Naive thymus-derived CD4-positive, alpha-beta T cell (primary cell): ENCODE results near the gene UBE2E3. TPM values are rescaled to one million over a fixed set of nuclear protein-coding genes. Genes with fewer than 3 reads are reported as not detected.

Experiments
- ATAC-seq: fragments of 150-1000 bp; cut with Tn5 transposase; 2 replicates; pipeline ENCODE4 v1.10.0; 2021; ENCODE audit warnings: mild to moderate bottlenecking, moderate library complexity
- CTCF ChIA-PET: fragments of 350-600 bp; sonication (Branson Sonifier 250); formaldehyde crosslinking; loops from one replicate; lab custom pipeline; 2021; ENCODE audit warnings: antibody characterized with exemption; lab: Charles Lee
- POLR2A ChIA-PET: fragments of 350-600 bp; sonication (Branson Sonifier 250); formaldehyde crosslinking; loops from one replicate; lab custom pipeline; 2021; ENCODE audit warnings: antibody characterized with exemption, inconsistent platforms; lab: Charles Lee
- DNase-seq, 9 donors: peaks; one replicate each; pipeline versions ENCODE4 v3.0.0 to v3.0.0-alpha.2; 2020 to 2022; ENCODE audit warnings: mixed read lengths in 1 of 9
- H3K27ac ChIP-seq: one replicate; pipeline ENCODE4 v1.7.0; 2013; ENCODE audit warnings: mild to moderate bottlenecking, low read depth, low read length, moderate library complexity
- H3K27me3 ChIP-seq, 2 donors: one replicate each; pipeline ENCODE4 v1.7.0; 2013; ENCODE audit warnings: low read length in 2 of 2, mild to moderate bottlenecking in 2 of 2, moderate library complexity in 2 of 2; ENCODE audit not compliant: control insufficient read depth in 2 of 2, insufficient read depth in 2 of 2
- H3K36me3 ChIP-seq, 3 experiments: 1 replicate in 2 of 3; 2 replicates in 1 of 3; pipeline ENCODE4 v1.7.0; 2013; ENCODE audit warnings: low read length in 3 of 3, mild to moderate bottlenecking in 3 of 3, moderate library complexity in 1 of 3; ENCODE audit not compliant: insufficient read depth in 3 of 3, control insufficient read depth in 2 of 3
- H3K4me1 ChIP-seq, 2 donors: one replicate each; pipeline ENCODE4 v1.7.0; 2013; ENCODE audit warnings: low read length in 2 of 2, mild to moderate bottlenecking in 2 of 2, moderate library complexity in 1 of 2; ENCODE audit not compliant: control insufficient read depth in 2 of 2, insufficient read depth in 2 of 2
- H3K4me3 ChIP-seq: 2 replicates; pipeline ENCODE4 v1.7.0; 2013; ENCODE audit warnings: mild to moderate bottlenecking, low read length
- H3K9me3 ChIP-seq, 3 experiments: 1 replicate in 2 of 3; 2 replicates in 1 of 3; pipeline ENCODE4 v1.7.0; 2013; ENCODE audit warnings: low read length in 3 of 3; ENCODE audit not compliant: control insufficient read depth in 2 of 3
- H3K27ac Mint-ChIP-seq, 9 donors: one replicate each; pipeline ENCODE4 v1.8.0; 2020 to 2022; ENCODE audit warnings: mixed read lengths in 9 of 9, mild to moderate bottlenecking in 8 of 9, moderate library complexity in 5 of 9, inconsistent platforms in 2 of 9
- H3K27me3 Mint-ChIP-seq, 5 donors: one replicate each; pipeline ENCODE4 v1.8.0; 2021 to 2022; ENCODE audit warnings: mixed read lengths in 5 of 5, mild to moderate bottlenecking in 1 of 5
- H3K36me3 Mint-ChIP-seq, 5 donors: one replicate each; pipeline ENCODE4 v1.8.0; 2020 to 2022; ENCODE audit warnings: mixed read lengths in 5 of 5, mild to moderate bottlenecking in 3 of 5, inconsistent platforms in 1 of 5
- H3K4me1 Mint-ChIP-seq, 7 donors: one replicate each; pipeline ENCODE4 v1.8.0; 2020 to 2022; ENCODE audit warnings: mixed read lengths in 7 of 7, mild to moderate bottlenecking in 3 of 7, inconsistent platforms in 1 of 7
- H3K4me3 Mint-ChIP-seq, 10 donors: one replicate each; pipeline ENCODE4 v1.8.0; 2020 to 2022; ENCODE audit warnings: mild to moderate bottlenecking in 10 of 10, mixed read lengths in 10 of 10, moderate library complexity in 6 of 10, inconsistent platforms in 2 of 10
- H3K9me3 Mint-ChIP-seq, 11 donors: one replicate each; pipeline ENCODE4 v1.8.0; 2020 to 2022; ENCODE audit warnings: mixed read lengths in 11 of 11, mild to moderate bottlenecking in 4 of 11, inconsistent platforms in 1 of 11, moderate library complexity in 1 of 11
- intact Hi-C, 2 donors: fragments of 100-400 bp; cut with micrococcal nuclease; formaldehyde crosslinking; loops; one replicate each; pipeline ENCODE4 v1.15.1; 2023
- polyA plus RNA-seq, 2 donors: library from polyadenylated mRNA; unstranded; fragments of 300-500 nt; fragmentation: Illumina TruSeq; gene quantifications; one replicate each; pipeline ENCODE4 v1.2.3, GENCODE V29; 2021
- total RNA-seq, 6 experiments: library from RNA in 5 of 6; stranded (reverse) in 5 of 6; gene quantifications; 1 replicate in 5 of 6; 2 replicates in 1 of 6; pipeline ENCODE4 v1.2.3 and lab custom pipeline; 2021 to 2026

The UBE2E3 gene
- total and polyA plus RNA-seq, 7 experiments from 2014 or later: 21.7 to 62.3 (median 27.0) TPM

- H3K9me3 Mint-ChIP-seq: no peaks in the 10 kb centered on the region
- ChIA-PET POLR2A (no interaction called here), CTCF (no interaction called here)
- peaks cover 11 to 26% (median 17%) of the 10 kb centered on the region in 7 donors for H3K4me1 Mint-ChIP-seq
- intact Hi-C loops: no loop called here
- H3K27ac Mint-ChIP-seq: peak overlapping the region in 1 of 9 donors; percentile 41
- no peaks in the 10 kb centered on the region for H3K4me1 ChIP-seq
- no peak overlapping the region for H3K4me3 Mint-ChIP-seq
- H3K27ac ChIP-seq: no peak overlapping the region
- no peak overlapping the region for H3K4me3 ChIP-seq
- ATAC-seq (no peak), DNase-seq (no peak)
- no peaks in the 10 kb centered on the region for H3K27me3 Mint-ChIP-seq
- H3K36me3 ChIP-seq: no peaks in the 10 kb centered on the region
- H3K27me3 ChIP-seq: no peaks in the 10 kb centered on the region
- no peaks in the 10 kb centered on the region for H3K9me3 ChIP-seq
- no peaks in the 10 kb centered on the region for H3K36me3 Mint-ChIP-seq
Measured at GRCh38 chr2:181041661-181042060, 61.3 kb downstream of the UBE2E3 start.

- Histone ChIP-seq H3K4me3 (no peak overlapping the region), H3K9me3 (no peaks in the 10 kb centered on the region), H3K36me3 (no peaks in the 10 kb centered on the region), H3K27ac (no peak overlapping the region), H3K4me1 (no peaks in the 10 kb centered on the region), H3K27me3 (no peaks in the 10 kb centered on the region)
- Mint-ChIP-seq H3K27ac (no peak overlapping the region), H3K9me3 (no peaks in the 10 kb centered on the region), H3K36me3 (no peaks in the 10 kb centered on the region), H3K4me1 (peaks cover 3 to 19% (median 11%) of the 10 kb centered on the region in 7 donors), H3K4me3 (no peak overlapping the region), H3K27me3 (no peaks in the 10 kb centered on the region)
- CTCF ChIA-PET: no interaction called here
- DNase-seq (no peak), ATAC-seq (no peak)
- intact Hi-C loops: no loop called here
- POLR2A ChIA-PET: no interaction called here
Measured at GRCh38 chr2:181042706-181043105, 62.3 kb downstream of the UBE2E3 start.

- H3K9me3 ChIP-seq: no peaks in the 10 kb centered on the region
- no peak for ATAC-seq
- no peaks in the 10 kb centered on the region for H3K4me1 ChIP-seq
- no peaks in the 10 kb centered on the region for H3K9me3 Mint-ChIP-seq
- intact Hi-C loops: no loop called here
- no peaks in the 10 kb centered on the region for H3K27me3 ChIP-seq
- H3K4me3 ChIP-seq: no peak overlapping the region
- no peak for DNase-seq
- no peak overlapping the region for H3K27ac ChIP-seq
- no peak overlapping the region for H3K27ac Mint-ChIP-seq
- CTCF ChIA-PET: no interaction called here
- peaks cover 0 to 14% (median 8%) of the 10 kb centered on the region in 7 donors for H3K4me1 Mint-ChIP-seq
- no peak overlapping the region for H3K4me3 Mint-ChIP-seq
- no peaks in the 10 kb centered on the region for H3K36me3 ChIP-seq
- H3K36me3 Mint-ChIP-seq: no peaks in the 10 kb centered on the region
- POLR2A ChIA-PET: interaction anchor here (0.6 kb wide), 1 partner anchor 109 kb away, joined by 3 read pairs; no protein-coding TSS in a partner anchor
- no peaks in the 10 kb centered on the region for H3K27me3 Mint-ChIP-seq
Measured at GRCh38 chr2:181046833-181047232, 66.4 kb downstream of the UBE2E3 start.

- no peaks in the 10 kb centered on the region for H3K9me3 Mint-ChIP-seq
- POLR2A ChIA-PET: no interaction called here
- Histone ChIP-seq H3K4me3 (no peak overlapping the region), H3K27ac (no peak overlapping the region), H3K4me1 (no peaks in the 10 kb centered on the region), H3K36me3 (no peaks in the 10 kb centered on the region), H3K27me3 (no peaks in the 10 kb centered on the region), H3K9me3 (no peaks in the 10 kb centered on the region)
- intact Hi-C loops: no loop called here
- H3K36me3 Mint-ChIP-seq: no peaks in the 10 kb centered on the region
- no peak overlapping the region for H3K4me3 Mint-ChIP-seq
- no peaks in the 10 kb centered on the region for H3K27me3 Mint-ChIP-seq
- DNase-seq: no peak
- H3K4me1 Mint-ChIP-seq: peaks cover 0 to 17% (median 8%) of the 10 kb centered on the region in 7 donors
- no peak overlapping the region for H3K27ac Mint-ChIP-seq
- CTCF ChIA-PET: no interaction called here
- ATAC-seq: no peak
Measured at GRCh38 chr2:181047829-181048228, 67.4 kb downstream of the UBE2E3 start.

- Mint-ChIP-seq H3K27me3 (no peaks in the 10 kb centered on the region), H3K4me1 (peaks cover 4 to 18% (median 11%) of the 10 kb centered on the region in 7 donors), H3K27ac (peak overlapping the region in 1 of 9 donors; percentile 18), H3K9me3 (no peaks in the 10 kb centered on the region), H3K4me3 (no peak overlapping the region), H3K36me3 (peaks cover 0 to 5% (median 0%) of the 10 kb centered on the region in 5 donors)
- H3K36me3 ChIP-seq: no peaks in the 10 kb centered on the region
- H3K4me1 ChIP-seq: no peaks in the 10 kb centered on the region
- no peak overlapping the region for H3K27ac ChIP-seq
- H3K4me3 ChIP-seq: no peak overlapping the region
- CTCF ChIA-PET: no interaction called here
- DNase-seq: no peak
- H3K9me3 ChIP-seq: no peaks in the 10 kb centered on the region
- ATAC-seq: no peak
- intact Hi-C loops: loop anchor here in 1 of 2 donors (10.0 kb wide), 1 partner anchor 327 kb away; no protein-coding TSS in a partner anchor
- POLR2A ChIA-PET: no interaction called here
- no peaks in the 10 kb centered on the region for H3K27me3 ChIP-seq
Measured at GRCh38 chr2:181051861-181052522, 71.6 kb downstream of the UBE2E3 start.

- Histone ChIP-seq H3K27ac (no peak overlapping the region), H3K9me3 (no peaks in the 10 kb centered on the region), H3K4me1 (no peaks in the 10 kb centered on the region), H3K27me3 (no peaks in the 10 kb centered on the region), H3K4me3 (no peak overlapping the region), H3K36me3 (no peaks in the 10 kb centered on the region)
- ChIA-PET POLR2A (no interaction called here), CTCF (no interaction called here)
- no peak overlapping the region for H3K4me3 Mint-ChIP-seq
- peaks cover 5 to 18% (median 11%) of the 10 kb centered on the region in 7 donors for H3K4me1 Mint-ChIP-seq
- ATAC-seq (no peak), DNase-seq (no peak)
- H3K9me3 Mint-ChIP-seq: no peaks in the 10 kb centered on the region
- peaks cover 0 to 5% (median 0%) of the 10 kb centered on the region in 5 donors for H3K36me3 Mint-ChIP-seq
- intact Hi-C loops: loop anchor here in 1 of 2 donors (10.0 kb wide), 1 partner anchor 328 kb away; no protein-coding TSS in a partner anchor
- H3K27me3 Mint-ChIP-seq: no peaks in the 10 kb centered on the region
- peak overlapping the region in 2 of 9 donors; percentile 5 to 14 for H3K27ac Mint-ChIP-seq
Measured at GRCh38 chr2:181052523-181052891, 72.1 kb downstream of the UBE2E3 start.

- intact Hi-C loops: loop anchor here in 1 of 2 donors (10.0 kb wide), 1 partner anchor 329 kb away; no protein-coding TSS in a partner anchor
- ChIA-PET CTCF (no interaction called here), POLR2A (no interaction called here)
- ATAC-seq (no peak), DNase-seq (no peak)
- no peak overlapping the region for H3K4me3 Mint-ChIP-seq
- H3K9me3 ChIP-seq: no peaks in the 10 kb centered on the region
- no peak overlapping the region for H3K27ac ChIP-seq
- no peak overlapping the region for H3K4me3 ChIP-seq
- H3K36me3 Mint-ChIP-seq: peaks cover 0 to 5% (median 0%) of the 10 kb centered on the region in 5 donors
- H3K36me3 ChIP-seq: no peaks in the 10 kb centered on the region
- no peaks in the 10 kb centered on the region for H3K4me1 ChIP-seq
- no peaks in the 10 kb centered on the region for H3K27me3 Mint-ChIP-seq
- no peaks in the 10 kb centered on the region for H3K27me3 ChIP-seq
- peaks cover 5 to 18% (median 11%) of the 10 kb centered on the region in 7 donors for H3K4me1 Mint-ChIP-seq
- no peak overlapping the region for H3K27ac Mint-ChIP-seq
- no peaks in the 10 kb centered on the region for H3K9me3 Mint-ChIP-seq
Measured at GRCh38 chr2:181054256-181054655, 73.9 kb downstream of the UBE2E3 start.
